HL-60 (cell line): ENCODE measurements around the gene CDC42BPA.

ENCODE experiments used
- CTCF ChIP-seq: IDR thresholded peaks from one replicate; pipeline ENCODE4 v1.5.1; 2011; ENCODE audit warnings: low read length, control low read depth, inconsistent platforms; ENCODE audit not compliant: insufficient read depth
- GABPA ChIP-seq: IDR thresholded peaks from 2 replicates; pipeline ENCODE4 v1.6.1; 2012; ENCODE audit warnings: low read depth
- POLR2AphosphoS5 ChIP-seq: IDR thresholded peaks from 2 replicates; pipeline ENCODE4 v1.6.1; 2012; ENCODE audit warnings: low read depth
- TF ChIP-seq, protein P1 (sequence below): IDR thresholded peaks from 2 replicates; pipeline ENCODE4 v1.6.1; 2012; ENCODE audit warnings: low read depth; ENCODE audit not compliant: insufficient replicate concordance

GRCh38 chr1:227280836-227281235 is 37.5 kb downstream of the CDC42BPA start:
- no peak for TF ChIP-seq CTCF
- no peak for TF ChIP-seq POLR2AphosphoS5
- TF ChIP-seq, protein P1, sequence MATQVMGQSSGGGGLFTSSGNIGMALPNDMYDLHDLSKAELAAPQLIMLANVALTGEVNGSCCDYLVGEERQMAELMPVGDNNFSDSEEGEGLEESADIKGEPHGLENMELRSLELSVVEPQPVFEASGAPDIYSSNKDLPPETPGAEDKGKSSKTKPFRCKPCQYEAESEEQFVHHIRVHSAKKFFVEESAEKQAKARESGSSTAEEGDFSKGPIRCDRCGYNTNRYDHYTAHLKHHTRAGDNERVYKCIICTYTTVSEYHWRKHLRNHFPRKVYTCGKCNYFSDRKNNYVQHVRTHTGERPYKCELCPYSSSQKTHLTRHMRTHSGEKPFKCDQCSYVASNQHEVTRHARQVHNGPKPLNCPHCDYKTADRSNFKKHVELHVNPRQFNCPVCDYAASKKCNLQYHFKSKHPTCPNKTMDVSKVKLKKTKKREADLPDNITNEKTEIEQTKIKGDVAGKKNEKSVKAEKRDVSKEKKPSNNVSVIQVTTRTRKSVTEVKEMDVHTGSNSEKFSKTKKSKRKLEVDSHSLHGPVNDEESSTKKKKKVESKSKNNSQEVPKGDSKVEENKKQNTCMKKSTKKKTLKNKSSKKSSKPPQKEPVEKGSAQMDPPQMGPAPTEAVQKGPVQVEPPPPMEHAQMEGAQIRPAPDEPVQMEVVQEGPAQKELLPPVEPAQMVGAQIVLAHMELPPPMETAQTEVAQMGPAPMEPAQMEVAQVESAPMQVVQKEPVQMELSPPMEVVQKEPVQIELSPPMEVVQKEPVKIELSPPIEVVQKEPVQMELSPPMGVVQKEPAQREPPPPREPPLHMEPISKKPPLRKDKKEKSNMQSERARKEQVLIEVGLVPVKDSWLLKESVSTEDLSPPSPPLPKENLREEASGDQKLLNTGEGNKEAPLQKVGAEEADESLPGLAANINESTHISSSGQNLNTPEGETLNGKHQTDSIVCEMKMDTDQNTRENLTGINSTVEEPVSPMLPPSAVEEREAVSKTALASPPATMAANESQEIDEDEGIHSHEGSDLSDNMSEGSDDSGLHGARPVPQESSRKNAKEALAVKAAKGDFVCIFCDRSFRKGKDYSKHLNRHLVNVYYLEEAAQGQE: no peak
- TF ChIP-seq GABPA: no peak
